ENCODE data around the gene MCM9. TPM values are rescaled to one million over a fixed set of nuclear protein-coding genes. Genes with fewer than 3 reads are reported as not detected.
A peak's percentile ranks its signal among the peaks of the same experiment; 100 is the strongest.

Gene MCM9
- total and polyA plus RNA-seq, 8 donors = 0.29 to 85.7 (median 8.2) TPM

- 67 to 72% (median 71%) methylated on average over 5 of the region's 5 CpGs for WGBS, 5 donors
- peak in 1 of 2 donors; percentile 39 for DNase-seq
- peaks cover 22 to 74% (median 50%) of the 10 kb centered on the region in 4 donors for H3K4me1 ChIP-seq
- peaks cover 0 to 14% (median 8%) of the 10 kb centered on the region in 4 donors for H3K36me3 ChIP-seq
- TF ChIP-seq CTCF (IDR thresholded peaks at IDR 0.05) = peak in 3 of 7 experiments; percentile 12 to 32 (median 15)
- no peak for TF ChIP-seq POLR2A (IDR thresholded peaks at IDR 0.05)
- no peaks in the 10 kb centered on the region for H3K9me3 ChIP-seq
- intact Hi-C loops (cut with DNase I; ENCODE audit: low total_unique reads) = no loop called here
- H3K4me3 ChIP-seq = no peak overlapping the region
- H3K27ac ChIP-seq = peak overlapping the region in 3 of 5 donors; percentile 3 to 95 (median 44)
- no peaks in the 10 kb centered on the region for H3K27me3 ChIP-seq
Observed at GRCh38 chr6:118896339-118897136, 38.4 kb downstream of the MCM9 start.

GRCh38 chr6:118895859-118896258 is 39.1 kb downstream of the MCM9 start:
- intact Hi-C loops (cut with DNase I; ENCODE audit: low total_unique reads) = no loop called here
- Histone ChIP-seq H3K27me3 (no peaks in the 10 kb centered on the region), H3K9me3 (no peaks in the 10 kb centered on the region), H3K4me3 (peak overlapping the region in 3 of 4 donors; percentile 70 to 85 (median 80)), H3K36me3 (peaks cover 0 to 14% (median 3%) of the 10 kb centered on the region in 4 donors), H3K27ac (peak overlapping the region in 4 of 5 donors; percentile 3 to 98 (median 96)), H3K4me1 (peaks cover 22 to 78% (median 51%) of the 10 kb centered on the region in 4 donors)
- TF ChIP-seq EP300 (IDR thresholded peaks at IDR 0.05) = no peak
- no peak for TF ChIP-seq POLR2A (IDR thresholded peaks at IDR 0.05)
- no peak for TF ChIP-seq POLR2AphosphoS5 (IDR thresholded peaks at IDR 0.05)
- no peak for TF ChIP-seq CTCF (IDR thresholded peaks at IDR 0.05)
- 32 to 45% (median 37%) methylated on average over 2 of the region's 2 CpGs for WGBS, 5 donors
- DNase-seq = no peak

- WGBS, 5 donors = 0 to 1% (median 0%) methylated on average over 11 of the region's 11 CpGs
- DNase-seq = no peak
- H3K27ac ChIP-seq = peak overlapping the region; percentile 95 to 98 (median 97)
- peaks cover 0 to 14% (median 3%) of the 10 kb centered on the region in 4 donors for H3K36me3 ChIP-seq
- H3K4me3 ChIP-seq = peak overlapping the region; percentile 70 to 89 (median 82)
- H3K9me3 ChIP-seq = no peaks in the 10 kb centered on the region
- intact Hi-C loops (cut with DNase I; ENCODE audit: low total_unique reads) = no loop called here
- no peaks in the 10 kb centered on the region for H3K27me3 ChIP-seq
- TF ChIP-seq CTCF (IDR thresholded peaks at IDR 0.05) (no peak), POLR2A (IDR thresholded peaks at IDR 0.05) (no peak), POLR2AphosphoS5 (IDR thresholded peaks at IDR 0.05) (no peak), EP300 (IDR thresholded peaks at IDR 0.05) (no peak)
- H3K4me1 ChIP-seq = peaks cover 18 to 72% (median 48%) of the 10 kb centered on the region in 4 donors
Observed at GRCh38 chr6:118895261-118895560, 39.7 kb downstream of the MCM9 start.

GRCh38 chr6:118894425-118895260 is 40.3 kb downstream of the MCM9 start:
- Histone ChIP-seq H3K27me3 (no peaks in the 10 kb centered on the region), H3K4me3 (peak overlapping the region; percentile 70 to 89 (median 82)), H3K4me1 (peaks cover 14 to 66% (median 45%) of the 10 kb centered on the region in 4 donors), H3K9me3 (no peaks in the 10 kb centered on the region), H3K27ac (peak overlapping the region; percentile 95 to 98 (median 97)), H3K36me3 (peaks cover 0 to 8% (median 3%) of the 10 kb centered on the region in 4 donors)
- intact Hi-C loops (cut with DNase I; ENCODE audit: low total_unique reads) = no loop called here
- no peak for TF ChIP-seq POLR2A (IDR thresholded peaks at IDR 0.05)
- peak in 1 of 3 donors; percentile 63 for TF ChIP-seq POLR2AphosphoS5 (IDR thresholded peaks at IDR 0.05)
- DNase-seq = peak; percentile 65 to 87
- WGBS, 5 donors = 0 to 1% (median 1%) methylated on average over 22 to 102 of the region's 102 CpGs
